ENCODE measurements around the gene ATP2B3. TPM values are rescaled to one million over a fixed set of nuclear protein-coding genes. Genes with fewer than 3 reads are reported as not detected.

Gene ATP2B3
- total and polyA plus RNA-seq, 10 of the 15 experiments (the other 5 are each of a cell fraction or from before 2014, with no cell fraction given) = 0.01 TPM; not detected in 9

- Histone ChIP-seq H3K9me3 (replicated peaks; ENCODE audit: control insufficient read depth, insufficient read depth, low read length) (no peaks in the 10 kb centered on the region), H3K79me2 (ENCODE audit: control insufficient read depth, insufficient read depth, low read length) (no peaks in the 10 kb centered on the region), H4K20me1 (ENCODE audit: control insufficient read depth, insufficient read depth) (no peaks in the 10 kb centered on the region), H3K9ac (ENCODE audit: control insufficient read depth, insufficient read depth, low read length) (no peak overlapping the region), H2AFZ (ENCODE audit: control insufficient read depth, low read depth, low read length) (no peak overlapping the region), H3K27ac (ENCODE audit: control insufficient read depth, insufficient read depth) (no peak overlapping the region), H3K4me1 (ENCODE audit: control insufficient read depth, insufficient read depth, low read length) (no peaks in the 10 kb centered on the region), H3K4me2 (ENCODE audit: control insufficient read depth, insufficient read depth) (no peak overlapping the region), H3K4me3 (no peak overlapping the region), H3K27me3 (replicated peaks in 1 of 2; ENCODE audit: control insufficient read depth in 2 of 2, insufficient read depth in 2 of 2, low read length in 1 of 2) (no peaks in the 10 kb centered on the region), H3K36me3 (ENCODE audit: control insufficient read depth in 2 of 2, insufficient read depth in 2 of 2, low read length in 1 of 2) (no peaks in the 10 kb centered on the region)
- CTCF ChIA-PET = interaction anchor here (0.8 to 3.0 kb wide), 2 partner anchors 10 to 91 kb away, joined by 3 to 11 read pairs; no protein-coding TSS in a partner anchor
- RAD21 ChIA-PET (ENCODE audit: unreplicated experiment) = no interaction called here
- DNase-seq (ENCODE audit: low read depth, low spot score) = no peak
- POLR2A ChIA-PET = no interaction called here
- ATAC-seq = no peak
- no peak for FAIRE-seq
- TF ChIP-seq SMAD5 (IDR thresholded peaks at IDR 0.05; ENCODE audit: low read depth) (no peak), HDGF (IDR thresholded peaks at IDR 0.05) (no peak), FOXM1 (IDR thresholded peaks at IDR 0.05; ENCODE audit: low read depth, low read length) (no peak), PAX5 (IDR thresholded peaks at IDR 0.05; ENCODE audit: borderline replicate concordance, low read depth, low read length) (no peak), USF2 (IDR thresholded peaks at IDR 0.05; ENCODE audit: borderline replicate concordance, low read depth, low read length) (no peak), E2F4 (IDR thresholded peaks at IDR 0.05; ENCODE audit: low read depth, low read length) (no peak), MTA3 (IDR thresholded peaks at IDR 0.05; ENCODE audit: borderline replicate concordance, low read length) (no peak)
- SMC1A ChIA-PET (ENCODE audit: uncharacterized antibody, unreplicated experiment) = no interaction called here
- intact Hi-C loops (cut with micrococcal nuclease; ENCODE audit: unreplicated experiment) (no loop called here), in situ Hi-C loops (cut with MboI) (no loop called here)
- 37% methylated on average over 17 of the region's 17 CpGs for WGBS (ENCODE audit: insufficient coverage, insufficient replicate concordance, low lambda C conversion rate, missing lambda C conversion rate)
- BruUV-seq (replicated peaks) = no TSS peak
Observed at GRCh38 chrX:153549231-153549630, 31.8 kb downstream of the ATP2B3 start.

All from GM12878 (cell line).